Lung (tissue), 12 donors: Measurements from ENCODE around the gene MINDY3. TPM values are rescaled to one million over a fixed set of nuclear protein-coding genes. Genes with fewer than 3 reads are reported as not detected.

ENCODE experiments used
- ATAC-seq: fragments of 200-7000 bp; cut with Tn5 transposase; one replicate; pipeline ENCODE4 v1.9.1; 2020; ENCODE audit warnings: moderate number of reproducible peaks; ENCODE audit not compliant: insufficient read depth, low FRiP score
- DNase-seq, 3 donors: peaks; one replicate each; pipeline ENCODE4 v3.0.0-alpha.2; 2013 to 2017
- H3K27ac ChIP-seq, 2 donors: one replicate each; pipeline ENCODE4 v1.5.1; 2013; ENCODE audit warnings: mild to moderate bottlenecking in 2 of 2, moderate library complexity in 2 of 2, control low read depth in 1 of 2, inconsistent platforms in 1 of 2, low read depth in 1 of 2, low read length in 1 of 2
- H3K27me3 ChIP-seq, 3 donors: one replicate each; pipeline ENCODE4 v1.5.1; 2013; ENCODE audit warnings: low read length in 2 of 3; ENCODE audit not compliant: control insufficient read depth in 3 of 3, insufficient read depth in 3 of 3
- H3K36me3 ChIP-seq, 4 donors: one replicate each; pipeline ENCODE4 v1.5.1; 2013; ENCODE audit warnings: low read length in 4 of 4, mild to moderate bottlenecking in 1 of 4, moderate library complexity in 1 of 4; ENCODE audit not compliant: control insufficient read depth in 4 of 4, insufficient read depth in 4 of 4
- H3K4me1 ChIP-seq, 5 donors: one replicate each; pipeline ENCODE4 v1.5.1; 2013; ENCODE audit warnings: low read length in 5 of 5, mild to moderate bottlenecking in 2 of 5, moderate library complexity in 1 of 5; ENCODE audit not compliant: control insufficient read depth in 5 of 5, insufficient read depth in 5 of 5
- H3K4me3 ChIP-seq: one replicate; pipeline ENCODE4 v1.5.1; 2013; ENCODE audit warnings: mild to moderate bottlenecking, control low read depth, moderate library complexity
- H3K9ac ChIP-seq, 2 donors: one replicate each; pipeline ENCODE4 v1.5.1; 2013; ENCODE audit warnings: low read length in 2 of 2, control low read depth in 1 of 2; ENCODE audit not compliant: insufficient read depth in 1 of 2
- H3K9me3 ChIP-seq, 4 donors: one replicate each; pipeline ENCODE4 v1.5.1; 2013; ENCODE audit warnings: low read length in 3 of 4, mild to moderate bottlenecking in 1 of 4, moderate library complexity in 1 of 4; ENCODE audit not compliant: control insufficient read depth in 4 of 4, insufficient read depth in 3 of 4
- WGBS, 2 donors: extraction: QIAGEN DNeasy Blood & Tissue Kit; methylation state at CpG; one replicate each; pipeline ENCODE4 v1.1.7; 2013; 5-methylcytosine and 5-hydroxymethylcytosine counted together
- polyA plus RNA-seq, 2 donors: library from polyadenylated mRNA; stranded (reverse); fragments of 200-250 nt; gene quantifications; one replicate each; pipeline ENCODE4 v1.2.1, GENCODE V29; 2013
- total RNA-seq, 2 donors: library from RNA; depleted of rRNA in 1 of 2; stranded (reverse); fragments of >200 nt in 1 of 2; gene quantifications; one replicate each; pipeline ENCODE4 v1.2.1, GENCODE V29; 2014 to 2021
- TF ChIP-seq, protein P1 (sequence below): IDR thresholded peaks from 2 replicates; pipeline ENCODE4 v1.5.1; 2012; ENCODE audit warnings: mild to moderate bottlenecking; ENCODE audit errors: control extremely low read depth, extremely low read depth
- donor health status: control.
- donor health status: control.
- donor health status: Bipolar disorder and iron deficiency.
- donor health status: healthy.
- donor health status: DM: yes; HTN: yes; CAD: no.

The MINDY3 gene
- total and polyA plus RNA-seq, 4 donors = 13.9 to 61.7 (median 24.6) TPM

DNA sequence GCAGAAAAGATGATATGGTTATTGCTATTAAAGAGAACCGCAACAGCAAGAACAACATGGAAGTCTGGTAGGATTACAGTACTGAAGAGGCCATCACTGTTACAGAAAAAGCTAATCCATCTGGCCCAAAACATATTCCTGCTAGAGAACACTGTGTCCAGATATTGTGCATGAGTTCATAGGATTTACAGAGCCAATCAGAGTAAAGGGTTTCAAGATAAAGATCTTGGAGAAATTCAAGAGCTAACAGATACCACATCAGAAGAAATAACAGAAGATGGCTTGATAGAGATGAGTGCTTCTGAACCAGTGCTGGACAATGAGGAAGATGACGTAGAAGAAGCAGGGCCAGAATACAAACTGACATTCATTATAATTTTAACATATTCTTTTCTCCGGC, 58.7 kb downstream of the MINDY3 start:
- ATAC-seq (no peak), DNase-seq (no peak)
- Histone ChIP-seq H3K9ac (no peak overlapping the region), H3K4me1 (peaks cover 0 to 20% (median 2%) of the 10 kb centered on the region in 5 donors), H3K4me3 (no peak overlapping the region), H3K36me3 (peaks cover 3 to 11% (median 6%) of the 10 kb centered on the region in 4 donors), H3K27ac (no peak overlapping the region), H3K27me3 (no peaks in the 10 kb centered on the region), H3K9me3 (peaks cover 0 to 4% (median 0%) of the 10 kb centered on the region in 4 donors)
- TF ChIP-seq, protein P1, sequence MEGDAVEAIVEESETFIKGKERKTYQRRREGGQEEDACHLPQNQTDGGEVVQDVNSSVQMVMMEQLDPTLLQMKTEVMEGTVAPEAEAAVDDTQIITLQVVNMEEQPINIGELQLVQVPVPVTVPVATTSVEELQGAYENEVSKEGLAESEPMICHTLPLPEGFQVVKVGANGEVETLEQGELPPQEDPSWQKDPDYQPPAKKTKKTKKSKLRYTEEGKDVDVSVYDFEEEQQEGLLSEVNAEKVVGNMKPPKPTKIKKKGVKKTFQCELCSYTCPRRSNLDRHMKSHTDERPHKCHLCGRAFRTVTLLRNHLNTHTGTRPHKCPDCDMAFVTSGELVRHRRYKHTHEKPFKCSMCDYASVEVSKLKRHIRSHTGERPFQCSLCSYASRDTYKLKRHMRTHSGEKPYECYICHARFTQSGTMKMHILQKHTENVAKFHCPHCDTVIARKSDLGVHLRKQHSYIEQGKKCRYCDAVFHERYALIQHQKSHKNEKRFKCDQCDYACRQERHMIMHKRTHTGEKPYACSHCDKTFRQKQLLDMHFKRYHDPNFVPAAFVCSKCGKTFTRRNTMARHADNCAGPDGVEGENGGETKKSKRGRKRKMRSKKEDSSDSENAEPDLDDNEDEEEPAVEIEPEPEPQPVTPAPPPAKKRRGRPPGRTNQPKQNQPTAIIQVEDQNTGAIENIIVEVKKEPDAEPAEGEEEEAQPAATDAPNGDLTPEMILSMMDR = no peak
- WGBS, 2 donors = 96 to 98% methylated on average over 3 of the region's 3 CpGs

DNA sequence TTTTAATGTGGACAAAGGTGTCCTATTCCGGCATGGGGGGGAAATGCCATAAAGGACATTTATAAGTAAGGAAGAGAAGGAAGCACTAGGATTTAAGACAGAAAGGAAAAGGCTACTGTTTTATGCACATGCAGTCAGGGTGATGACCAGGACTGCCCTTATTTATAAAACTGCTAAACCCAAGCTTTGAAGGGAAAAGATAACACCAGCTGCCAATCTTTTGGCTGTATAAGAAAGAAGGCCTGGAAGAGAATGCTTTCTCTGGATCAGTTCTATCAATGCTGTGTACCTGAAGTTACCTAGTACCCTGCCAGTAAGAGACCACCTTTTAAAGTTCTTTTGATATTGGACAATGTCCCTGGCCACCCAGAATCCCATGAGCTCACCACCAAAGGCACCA, 59.2 kb downstream of the MINDY3 start:
- Histone ChIP-seq H3K27me3 (no peaks in the 10 kb centered on the region), H3K27ac (no peak overlapping the region), H3K36me3 (peaks cover 3 to 11% (median 6%) of the 10 kb centered on the region in 4 donors), H3K9me3 (peaks cover 0 to 4% (median 0%) of the 10 kb centered on the region in 4 donors), H3K9ac (no peak overlapping the region), H3K4me1 (peaks cover 0 to 20% (median 2%) of the 10 kb centered on the region in 5 donors), H3K4me3 (no peak overlapping the region)
- TF ChIP-seq, protein P1 = no peak
- 95 to 97% methylated on average over 1 of the region's 1 CpG for WGBS, 2 donors
- ATAC-seq (no peak), DNase-seq (no peak)

DNA sequence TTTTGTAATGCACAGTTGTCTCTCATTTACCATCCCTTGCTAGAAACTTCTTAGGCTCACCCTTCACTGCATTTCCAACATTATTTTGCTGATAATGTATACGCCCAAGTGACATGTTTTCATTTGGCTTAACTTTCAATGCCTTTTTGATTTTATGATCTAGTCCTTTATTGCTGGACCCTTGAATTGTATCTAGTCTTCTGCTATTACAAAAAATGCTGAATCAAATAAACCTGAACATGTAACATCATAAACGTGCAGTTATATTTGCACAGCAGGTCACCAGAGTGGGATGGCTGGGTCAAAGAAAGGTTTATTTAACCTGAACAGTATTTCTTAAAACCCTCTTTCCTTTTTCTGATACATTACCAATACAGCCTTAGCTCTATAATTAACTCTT, 63.0 kb downstream of the MINDY3 start:
- Histone ChIP-seq H3K36me3 (peaks cover 1 to 12% (median 9%) of the 10 kb centered on the region in 4 donors), H3K4me3 (no peak overlapping the region), H3K9ac (no peak overlapping the region), H3K4me1 (peaks cover 0 to 4% (median 0%) of the 10 kb centered on the region in 5 donors), H3K27ac (no peak overlapping the region), H3K27me3 (no peaks in the 10 kb centered on the region), H3K9me3 (peaks cover 0 to 4% (median 0%) of the 10 kb centered on the region in 4 donors)
- TF ChIP-seq, protein P1 = no peak
- no peak for ATAC-seq
- DNase-seq = no peak
- WGBS, 2 donors = 90 to 97% methylated on average over 2 of the region's 2 CpGs

DNA sequence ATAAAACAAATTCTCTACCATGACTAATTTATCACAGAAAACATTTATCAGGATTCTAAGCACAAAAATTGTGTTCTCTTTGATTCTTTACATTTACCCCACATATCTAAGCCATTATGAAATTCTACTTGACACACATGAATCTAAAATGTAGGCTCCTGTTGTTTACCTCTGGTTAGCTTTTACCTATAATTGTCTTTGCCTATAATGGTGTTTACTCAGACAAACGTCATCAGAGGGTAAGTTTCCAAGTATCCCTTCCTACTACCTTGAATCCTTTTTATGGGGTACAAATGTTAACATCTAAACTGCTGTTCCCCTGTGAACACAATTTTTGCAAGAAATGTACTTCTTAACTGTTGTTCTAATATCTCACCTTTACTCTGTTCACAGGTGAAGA, 63.5 kb downstream of the MINDY3 start:
- H3K9ac ChIP-seq = no peak overlapping the region
- DNase-seq = no peak
- H3K36me3 ChIP-seq = peaks cover 1 to 12% (median 9%) of the 10 kb centered on the region in 4 donors
- H3K9me3 ChIP-seq = peaks cover 0 to 4% (median 0%) of the 10 kb centered on the region in 4 donors
- peaks cover 0 to 6% (median 0%) of the 10 kb centered on the region in 5 donors for H3K4me1 ChIP-seq
- no peak for ATAC-seq
- WGBS, 2 donors = 69 to 93% methylated on average over 1 of the region's 1 CpG
- no peaks in the 10 kb centered on the region for H3K27me3 ChIP-seq
- TF ChIP-seq, protein P1 = no peak
- H3K4me3 ChIP-seq = no peak overlapping the region
- no peak overlapping the region for H3K27ac ChIP-seq
